Measurements from ENCODE around the gene KBTBD13.

- TF ChIP-seq EZH2phosphoT487 (IDR thresholded peaks at IDR 0.05; ENCODE audit: unreplicated experiment) (no peak), CTCF (conservative IDR thresholded peaks at IDR 0.05; ENCODE audit: low read depth in 2 of 2) (no peak), EZH2 (IDR thresholded peaks at IDR 0.05; ENCODE audit: low read depth, unreplicated experiment) (no peak), CREB1 (CRISPR knock-in tag; IDR thresholded peaks at IDR 0.05; ENCODE audit: low read depth) (no peak), POLR2AphosphoS5 (IDR thresholded peaks at IDR 0.05; ENCODE audit: low read depth) (no peak), ETS1 (IDR thresholded peaks at IDR 0.05) (no peak), ZNF462 (CRISPR knock-in tag; IDR thresholded peaks at IDR 0.05) (no peak), REST (IDR thresholded peaks at IDR 0.05; ENCODE audit: unreplicated experiment) (no peak)
Measured at GRCh38 chr15:65069179-65069578, 7.4 kb upstream of the KBTBD13 start.
